HCT116 (cell line): ENCODE measurements around the gene EXOC4. TPM values are rescaled to one million over a fixed set of nuclear protein-coding genes. Genes with fewer than 3 reads are reported as not detected.

ENCODE experiments used
- ATAC-seq: fragments of 200-7000 bp; cut with Tn5 transposase; 2 replicates; pipeline ENCODE4 v1.9.1; 2020; ENCODE audit warnings: mild to moderate bottlenecking, moderate library complexity
- BruUV-seq: library from RNA; stranded (reverse); fragments of 400-500 nt; replicated peaks from 2 replicates; lab custom pipeline; 2021; lab: Mats Ljungman, UMichigan
- CTCF ChIA-PET: fragments of 300-600 bp; sonication (Branson Sonifier 250); formaldehyde crosslinking; loops from one replicate; lab custom pipeline; 2021; ENCODE audit warnings: antibody characterized with exemption; lab: Charles Lee
- POLR2A ChIA-PET: fragments of 300-600, 350-600 bp; sonication (Branson Sonifier 250); formaldehyde crosslinking; loops from one replicate; lab custom pipeline; 2021; ENCODE audit warnings: antibody characterized with exemption; lab: Charles Lee
- RAD21 ChIA-PET, 2 experiments: fragments of 300-600 bp; sonication (Branson Sonifier 250); formaldehyde crosslinking; loops; one replicate each; lab custom pipeline; 2023; ENCODE audit warnings: low total read pairs in 2 of 2; ENCODE audit not compliant: uncharacterized antibody in 2 of 2, unreplicated experiment in 2 of 2, low non-redundant PET in 1 of 2; lab: Charles Lee
- DNase-seq: peaks from one replicate; pipeline ENCODE4 v3.0.0-alpha.2; 2010; ENCODE audit warnings: low read depth, low spot score
- H2AFZ ChIP-seq: fragments of 200-600 bp; shearing (Covaris generic), sonication (generic); 2 replicates; pipeline ENCODE4 v1.6.1; 2017; ENCODE audit warnings: low read depth, mixed run types, mixed read lengths, antibody characterized with exemption, low read length; ENCODE audit not compliant: poor library complexity, severe bottlenecking
- H3K27ac ChIP-seq: 2 replicates; pipeline ENCODE4 v1.5.1; 2012; ENCODE audit warnings: low read depth, low read length
- H3K27me3 ChIP-seq: fragments of 200-600 bp; sonication (generic); 2 replicates; pipeline ENCODE4 v1.6.1; 2016; ENCODE audit warnings: mixed run types, low read length, mixed read lengths; ENCODE audit not compliant: insufficient read depth
- H3K36me3 ChIP-seq, 2 experiments: fragments of 200-500 bp in 1 of 2; fragments of 200-600 bp in 1 of 2; sonication (Bioruptor generic) in 1 of 2; sonication (generic) in 1 of 2; 2 replicates each; pipeline versions ENCODE4 v1.5.1 to v1.6.1; 2014 to 2016; ENCODE audit warnings: low read length in 2 of 2, inconsistent platforms in 1 of 2, mixed read lengths in 1 of 2, mixed run types in 1 of 2; ENCODE audit not compliant: insufficient read depth in 2 of 2, control insufficient read depth in 1 of 2
- H3K4me1 ChIP-seq, 2 experiments: fragments of 200-600 bp in 1 of 2; sonication (generic) in 1 of 2; 2 replicates each; pipeline versions ENCODE4 v1.5.1 to v1.6.1; 2012 to 2017; ENCODE audit warnings: low read length in 2 of 2, inconsistent platforms in 1 of 2, mild to moderate bottlenecking in 1 of 2, mixed read lengths in 1 of 2, mixed run types in 1 of 2, moderate library complexity in 1 of 2; ENCODE audit not compliant: insufficient read depth in 2 of 2, control insufficient read depth in 1 of 2
- H3K4me2 ChIP-seq: fragments of 200-600 bp; sonication (generic); 2 replicates; pipeline ENCODE4 v1.6.1; 2017; ENCODE audit warnings: mixed run types, low read length, mixed read lengths
- H3K4me3 ChIP-seq, 2 experiments: fragments of 200-600 bp in 1 of 2; sonication (generic) in 1 of 2; replicated peaks in 1 of 2; 2 replicates each; pipeline ENCODE4 v1.5.1; 2011 to 2016; ENCODE audit warnings: low read length in 2 of 2, control low read depth in 1 of 2, low read depth in 1 of 2, mild to moderate bottlenecking in 1 of 2, mixed read lengths in 1 of 2, mixed run types in 1 of 2
- H3K79me2 ChIP-seq: fragments of 200-600 bp; sonication (generic); 2 replicates; pipeline ENCODE4 v1.6.1; 2017; ENCODE audit warnings: mild to moderate bottlenecking, mixed run types, low read length, moderate library complexity, mixed read lengths; ENCODE audit not compliant: insufficient read depth
- H3K9ac ChIP-seq: fragments of 200-600 bp; sonication (generic); 2 replicates; pipeline ENCODE4 v1.6.1; 2016; ENCODE audit warnings: low read length, mixed read lengths
- H3K9me2 ChIP-seq: fragments of 200-600 bp; sonication (generic), shearing (Covaris generic); 2 replicates; pipeline ENCODE4 v1.6.1; 2017; ENCODE audit warnings: mixed run types, mild to moderate bottlenecking, moderate library complexity; ENCODE audit not compliant: insufficient read depth
- H3K9me3 ChIP-seq, 2 experiments: fragments of 200-500 bp in 1 of 2; fragments of 200-600 bp in 1 of 2; sonication (Bioruptor generic) in 1 of 2; sonication (generic) in 1 of 2; 2 replicates each; pipeline ENCODE4 v1.6.1; 2014 to 2017; ENCODE audit warnings: low read length in 2 of 2, mixed read lengths in 2 of 2, inconsistent platforms in 1 of 2, low read depth in 1 of 2, mild to moderate bottlenecking in 1 of 2, mixed run types in 1 of 2, moderate library complexity in 1 of 2; ENCODE audit not compliant: control insufficient read depth in 1 of 2, insufficient read depth in 1 of 2
- H4K20me1 ChIP-seq: fragments of 200-600 bp; sonication (generic), shearing (Covaris generic); 2 replicates; pipeline ENCODE4 v1.6.1; 2017; ENCODE audit warnings: mixed run types, mild to moderate bottlenecking, moderate library complexity; ENCODE audit not compliant: insufficient read depth
- CBX3 ChIP-seq: IDR thresholded peaks from 2 replicates; pipeline ENCODE4 v1.6.1; 2012; ENCODE audit warnings: low read depth
- CEBPB ChIP-seq: IDR thresholded peaks from 2 replicates; pipeline ENCODE4 v1.6.1; 2012; ENCODE audit warnings: low read depth
- EGR1 ChIP-seq: IDR thresholded peaks from 2 replicates; pipeline ENCODE4 v1.6.1; 2012; ENCODE audit warnings: low read depth
- ELF1 ChIP-seq: IDR thresholded peaks from 2 replicates; pipeline ENCODE4 v1.6.1; 2012; ENCODE audit warnings: low read depth, borderline replicate concordance
- EZH2phosphoT487 ChIP-seq: fragments of 200-600 bp; IDR thresholded peaks from 2 replicates; pipeline ENCODE4 v1.6.1; 2018; ENCODE audit warnings: antibody characterized with exemption, borderline replicate concordance
- POLR2A ChIP-seq: IDR thresholded peaks from 2 replicates; pipeline ENCODE4 v1.7.0; 2011; ENCODE audit warnings: borderline replicate concordance; ENCODE audit not compliant: insufficient read depth, insufficient read length; ENCODE audit errors: extremely low read depth
- POLR2AphosphoS5 ChIP-seq: IDR thresholded peaks from 2 replicates; pipeline ENCODE4 v1.6.1; 2011; ENCODE audit warnings: mild to moderate bottlenecking, low read depth, low read length, moderate library complexity
- REST ChIP-seq: IDR thresholded peaks from 2 replicates; pipeline ENCODE4 v1.6.1; 2012; ENCODE audit warnings: low read depth
- SIN3A ChIP-seq: IDR thresholded peaks from 2 replicates; pipeline ENCODE4 v1.6.1; 2012; ENCODE audit warnings: low read depth
- SP1 ChIP-seq: IDR thresholded peaks from 2 replicates; pipeline ENCODE4 v1.6.1; 2012; ENCODE audit warnings: low read depth
- TCF7L2 ChIP-seq: IDR thresholded peaks from 2 replicates; pipeline ENCODE4 v1.7.0; 2011; ENCODE audit warnings: borderline replicate concordance, inconsistent platforms; ENCODE audit not compliant: insufficient read depth, insufficient read length; ENCODE audit errors: extremely low read depth
- YY1 ChIP-seq: IDR thresholded peaks from 2 replicates; pipeline ENCODE4 v1.6.1; 2011; ENCODE audit warnings: low read length, low read depth, moderate library complexity, mild to moderate bottlenecking; ENCODE audit not compliant: insufficient replicate concordance; ENCODE audit errors: extremely low read depth
- ZBTB33 ChIP-seq: IDR thresholded peaks from 2 replicates; pipeline ENCODE4 v1.6.1; 2011; ENCODE audit warnings: mild to moderate bottlenecking, low read length, moderate library complexity; ENCODE audit not compliant: insufficient replicate concordance; ENCODE audit errors: extremely low read depth
- ZFX ChIP-seq: fragments of 450-650 bp; IDR thresholded peaks from 2 replicates; pipeline ENCODE4 v1.6.1; 2017
- ZNF274 ChIP-seq: fragments of 200-500 bp; sonication (Bioruptor generic); IDR thresholded peaks from 2 replicates; pipeline ENCODE4 v1.6.1; 2014; ENCODE audit warnings: mild to moderate bottlenecking, low read depth, low read length, inconsistent platforms
- intact Hi-C: fragments of 100-400 bp; cut with micrococcal nuclease; formaldehyde crosslinking; loops from 2 replicates; pipeline ENCODE4 v1.10.0; 2022
- total RNA-seq: library from RNA; stranded (reverse); gene quantifications from one replicate; pipeline ENCODE4 v1.2.1, GENCODE V29; 2021; ENCODE audit not compliant: unreplicated experiment
- TF ChIP-seq, protein P1 (sequence below), 3 experiments: fragments of 200-600 bp in 1 of 3; sonication (generic) in 1 of 3; IDR thresholded peaks in 2 of 3; conservative IDR thresholded peaks in 1 of 3; 2 replicates each; pipeline ENCODE4 v1.5.1; 2012 to 2017; ENCODE audit warnings: low read depth in 2 of 3, low read length in 2 of 3, antibody characterized with exemption in 1 of 3, borderline replicate concordance in 1 of 3, control low read depth in 1 of 3, mild to moderate bottlenecking in 1 of 3, mixed read lengths in 1 of 3, mixed run types in 1 of 3, moderate library complexity in 1 of 3; ENCODE audit not compliant: insufficient read depth in 1 of 3

The EXOC4 gene
- total RNA-seq, 1 experiment from 2014 or later: 40.3 TPM

- ChIA-PET POLR2A (no interaction called here), RAD21 (no interaction called here)
- no peak overlapping the region for H2AFZ ChIP-seq
- no peak overlapping the region for H3K4me3 ChIP-seq
- no peaks in the 10 kb centered on the region for H3K27me3 ChIP-seq
- no peak for TF ChIP-seq CBX3
- no peak for TF ChIP-seq YY1
- no peak for TF ChIP-seq ZBTB33
- TF ChIP-seq ZFX: no peak
- TF ChIP-seq ZNF274: no peak
- no peak for TF ChIP-seq EGR1
- no peak for TF ChIP-seq POLR2AphosphoS5
- no peak for TF ChIP-seq CEBPB
- TF ChIP-seq SP1: no peak
- TF ChIP-seq EZH2phosphoT487: no peak
- no peak for TF ChIP-seq REST
- TF ChIP-seq, protein P1, sequence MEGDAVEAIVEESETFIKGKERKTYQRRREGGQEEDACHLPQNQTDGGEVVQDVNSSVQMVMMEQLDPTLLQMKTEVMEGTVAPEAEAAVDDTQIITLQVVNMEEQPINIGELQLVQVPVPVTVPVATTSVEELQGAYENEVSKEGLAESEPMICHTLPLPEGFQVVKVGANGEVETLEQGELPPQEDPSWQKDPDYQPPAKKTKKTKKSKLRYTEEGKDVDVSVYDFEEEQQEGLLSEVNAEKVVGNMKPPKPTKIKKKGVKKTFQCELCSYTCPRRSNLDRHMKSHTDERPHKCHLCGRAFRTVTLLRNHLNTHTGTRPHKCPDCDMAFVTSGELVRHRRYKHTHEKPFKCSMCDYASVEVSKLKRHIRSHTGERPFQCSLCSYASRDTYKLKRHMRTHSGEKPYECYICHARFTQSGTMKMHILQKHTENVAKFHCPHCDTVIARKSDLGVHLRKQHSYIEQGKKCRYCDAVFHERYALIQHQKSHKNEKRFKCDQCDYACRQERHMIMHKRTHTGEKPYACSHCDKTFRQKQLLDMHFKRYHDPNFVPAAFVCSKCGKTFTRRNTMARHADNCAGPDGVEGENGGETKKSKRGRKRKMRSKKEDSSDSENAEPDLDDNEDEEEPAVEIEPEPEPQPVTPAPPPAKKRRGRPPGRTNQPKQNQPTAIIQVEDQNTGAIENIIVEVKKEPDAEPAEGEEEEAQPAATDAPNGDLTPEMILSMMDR (IDR thresholded peaks at IDR 0.05 in 2 of 3, conservative IDR thresholded peaks at IDR 0.05 in 1 of 3; ENCODE audit: borderline replicate concordance in 1 of 3, insufficient read depth in 1 of 3, low read depth in 2 of 3, low read length in 2 of 3): no peak
- TF ChIP-seq POLR2A: no peak
- TF ChIP-seq TCF7L2: no peak
- no peak for TF ChIP-seq ELF1
- no peak for TF ChIP-seq SIN3A
- TF ChIP-seq, all 23 proteins: peak for 0
- H3K9me2 ChIP-seq: no peaks in the 10 kb centered on the region
- H3K4me1 ChIP-seq: no peaks in the 10 kb centered on the region
- CTCF ChIA-PET: no interaction called here
- H3K79me2 ChIP-seq: no peaks in the 10 kb centered on the region
- no peak overlapping the region for H3K9ac ChIP-seq
- H3K4me2 ChIP-seq: no peak overlapping the region
- no TSS peak for BruUV-seq
- H3K27ac ChIP-seq: no peak overlapping the region
- H4K20me1 ChIP-seq: no peaks in the 10 kb centered on the region
- H3K9me3 ChIP-seq: no peaks in the 10 kb centered on the region
- intact Hi-C loops: no loop called here
- no peak for ATAC-seq
- no peaks in the 10 kb centered on the region for H3K36me3 ChIP-seq
- DNase-seq: no peak
Measured at GRCh38 chr7:133662276-133662675, 409.4 kb downstream of the EXOC4 start.
